Kidney epithelial cell (primary cell): Measurements from ENCODE around the gene STRAP. TPM values are rescaled to one million over a fixed set of nuclear protein-coding genes. Genes with fewer than 3 reads are reported as not detected.

Experiments
- DNase-seq: peaks from one replicate; pipeline ENCODE4 v3.0.0-alpha.2; 2010; ENCODE audit warnings: low read depth
- H3K27me3 ChIP-seq: 2 replicates; pipeline ENCODE4 v1.6.0; 2011; ENCODE audit warnings: low read length; ENCODE audit not compliant: control insufficient read depth, insufficient read depth
- H3K36me3 ChIP-seq: 2 replicates; pipeline ENCODE4 v1.5.1; 2011; ENCODE audit warnings: low read length; ENCODE audit not compliant: control insufficient read depth, insufficient read depth
- H3K4me3 ChIP-seq: 2 replicates; pipeline ENCODE4 v1.5.1; 2011; ENCODE audit warnings: low read depth, mild to moderate bottlenecking, control low read depth, low read length
- total RNA-seq: library from RNA; depleted of rRNA; stranded (reverse); fragments of >200 nt; gene quantifications from 2 replicates; pipeline ENCODE4 v1.2.3, GENCODE V29; 2015
- TF ChIP-seq, protein P1 (sequence below): IDR thresholded peaks from 2 replicates; pipeline ENCODE4 v1.5.1; 2011; ENCODE audit warnings: mild to moderate bottlenecking, moderate library complexity, low read length, control low read depth, inconsistent platforms; ENCODE audit not compliant: insufficient read depth, poor library complexity, severe bottlenecking

STRAP gene, protein sequence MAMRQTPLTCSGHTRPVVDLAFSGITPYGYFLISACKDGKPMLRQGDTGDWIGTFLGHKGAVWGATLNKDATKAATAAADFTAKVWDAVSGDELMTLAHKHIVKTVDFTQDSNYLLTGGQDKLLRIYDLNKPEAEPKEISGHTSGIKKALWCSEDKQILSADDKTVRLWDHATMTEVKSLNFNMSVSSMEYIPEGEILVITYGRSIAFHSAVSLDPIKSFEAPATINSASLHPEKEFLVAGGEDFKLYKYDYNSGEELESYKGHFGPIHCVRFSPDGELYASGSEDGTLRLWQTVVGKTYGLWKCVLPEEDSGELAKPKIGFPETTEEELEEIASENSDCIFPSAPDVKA
- 167 and 188 TPM in 2 replicates for total RNA-seq

DNA sequence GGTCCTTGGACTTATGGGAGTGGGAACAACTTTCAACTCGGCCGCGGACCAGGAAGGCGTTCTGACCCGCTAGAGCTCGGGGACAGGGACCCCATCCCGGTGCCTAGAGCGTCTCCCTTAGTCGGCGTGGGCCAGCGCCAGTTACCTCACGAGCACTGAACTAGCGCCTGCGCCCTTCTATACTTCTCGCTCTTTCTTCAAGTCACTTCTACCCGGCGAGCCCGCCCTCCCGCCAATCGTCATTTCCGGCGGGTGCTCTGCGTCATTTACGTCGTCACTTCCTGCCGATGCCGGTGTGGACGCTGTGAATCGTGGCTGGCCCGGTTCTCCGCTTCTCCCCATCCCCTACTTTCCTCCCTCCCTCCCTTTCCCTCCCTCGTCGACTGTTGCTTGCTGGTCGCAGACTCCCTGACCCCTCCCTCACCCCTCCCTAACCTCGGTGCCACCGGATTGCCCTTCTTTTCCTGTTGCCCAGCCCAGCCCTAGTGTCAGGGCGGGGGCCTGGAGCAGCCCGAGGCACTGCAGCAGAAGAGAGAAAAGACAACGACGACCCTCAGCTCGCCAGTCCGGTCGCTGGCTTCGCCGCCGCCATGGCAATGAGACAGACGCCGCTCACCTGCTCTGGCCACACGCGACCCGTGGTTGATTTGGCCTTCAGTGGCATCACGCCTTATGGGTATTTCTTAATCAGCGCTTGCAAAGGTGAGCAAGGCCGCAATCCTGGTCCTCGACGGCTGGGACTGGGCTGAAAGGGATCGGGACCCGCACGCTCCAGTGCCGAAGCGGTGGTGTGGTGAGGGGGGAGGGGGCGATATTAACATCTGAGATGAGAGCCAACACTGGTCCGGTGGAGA, at the start of gene STRAP:
Gene STRAP (plus strand): TSS at position 270 of the 854 bp plus-strand sequence. CDS start 321 bp downstream, at position 591.
- TF ChIP-seq, protein P1, sequence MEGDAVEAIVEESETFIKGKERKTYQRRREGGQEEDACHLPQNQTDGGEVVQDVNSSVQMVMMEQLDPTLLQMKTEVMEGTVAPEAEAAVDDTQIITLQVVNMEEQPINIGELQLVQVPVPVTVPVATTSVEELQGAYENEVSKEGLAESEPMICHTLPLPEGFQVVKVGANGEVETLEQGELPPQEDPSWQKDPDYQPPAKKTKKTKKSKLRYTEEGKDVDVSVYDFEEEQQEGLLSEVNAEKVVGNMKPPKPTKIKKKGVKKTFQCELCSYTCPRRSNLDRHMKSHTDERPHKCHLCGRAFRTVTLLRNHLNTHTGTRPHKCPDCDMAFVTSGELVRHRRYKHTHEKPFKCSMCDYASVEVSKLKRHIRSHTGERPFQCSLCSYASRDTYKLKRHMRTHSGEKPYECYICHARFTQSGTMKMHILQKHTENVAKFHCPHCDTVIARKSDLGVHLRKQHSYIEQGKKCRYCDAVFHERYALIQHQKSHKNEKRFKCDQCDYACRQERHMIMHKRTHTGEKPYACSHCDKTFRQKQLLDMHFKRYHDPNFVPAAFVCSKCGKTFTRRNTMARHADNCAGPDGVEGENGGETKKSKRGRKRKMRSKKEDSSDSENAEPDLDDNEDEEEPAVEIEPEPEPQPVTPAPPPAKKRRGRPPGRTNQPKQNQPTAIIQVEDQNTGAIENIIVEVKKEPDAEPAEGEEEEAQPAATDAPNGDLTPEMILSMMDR: no peak
- Histone ChIP-seq H3K4me3 (peak within 1 kb of the TSS; percentile 89), H3K27me3 (no peaks in the 10 kb centered on the region), H3K36me3 (no peaks in the 10 kb centered on the region)
- peak; percentile 93 for DNase-seq

- TF ChIP-seq, protein P1: no peak
- Histone ChIP-seq H3K36me3 (no peaks in the 10 kb centered on the region), H3K27me3 (no peaks in the 10 kb centered on the region), H3K4me3 (no peak overlapping the region)
- no peak for DNase-seq
These were observed 47.6 kb upstream of the STRAP start for GRCh38 chr12:15834575-15834974.

GRCh38 chr12:15837141-15837790, 44.9 kb upstream of the STRAP start:
- DNase-seq: no peak
- H3K4me3 ChIP-seq: no peak overlapping the region
- TF ChIP-seq, protein P1: no peak
- H3K36me3 ChIP-seq: no peaks in the 10 kb centered on the region
- no peaks in the 10 kb centered on the region for H3K27me3 ChIP-seq

GRCh38 chr12:15839041-15839440, 43.1 kb upstream of the STRAP start:
- no peak for DNase-seq
- TF ChIP-seq, protein P1: no peak
- Histone ChIP-seq H3K36me3 (no peaks in the 10 kb centered on the region), H3K27me3 (no peaks in the 10 kb centered on the region), H3K4me3 (no peak overlapping the region)

DNA sequence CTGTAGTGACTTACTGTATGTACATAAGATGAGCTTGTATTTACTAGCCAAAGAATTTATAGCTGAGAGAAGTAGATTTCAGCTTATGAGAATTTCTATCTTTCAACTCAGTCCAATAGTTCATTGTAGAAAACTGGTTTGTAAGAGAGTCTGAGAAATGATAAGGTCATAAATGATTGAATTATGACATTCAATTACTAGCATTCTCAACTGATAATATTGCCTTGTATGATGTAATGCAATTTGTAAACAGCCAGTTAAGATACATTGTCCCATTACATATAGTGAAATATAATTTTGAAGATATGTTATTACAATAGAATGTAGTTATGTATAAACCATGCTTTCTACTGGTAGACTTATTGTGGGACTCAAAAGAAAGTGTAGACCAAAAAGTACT, 42.5 kb upstream of the STRAP start:
- H3K4me3 ChIP-seq: no peak overlapping the region
- no peaks in the 10 kb centered on the region for H3K27me3 ChIP-seq
- no peaks in the 10 kb centered on the region for H3K36me3 ChIP-seq
- TF ChIP-seq, protein P1: no peak
- no peak for DNase-seq
